Endothelial cell of umbilical vein (primary cell): Measurements from ENCODE around the gene AASDH. TPM values are rescaled to one million over a fixed set of nuclear protein-coding genes. Genes with fewer than 3 reads are reported as not detected.

Experiments
- BruUV-seq: library from RNA; stranded (reverse); fragments of 400-500 nt; replicated peaks from 2 replicates; lab custom pipeline; 2021; lab: Mats Ljungman, UMichigan
- CTCF ChIA-PET: fragments of 300-600, 350-600 bp; sonication (Branson Sonifier 250); formaldehyde crosslinking; loops from one replicate; lab custom pipeline; 2021; ENCODE audit warnings: antibody characterized with exemption, inconsistent platforms; lab: Charles Lee
- POLR2A ChIA-PET: fragments of 300-600, 350-600 bp; sonication (Branson Sonifier 250); formaldehyde crosslinking; loops from one replicate; lab custom pipeline; 2021; ENCODE audit warnings: antibody characterized with exemption, inconsistent platforms; lab: Charles Lee
- DNase-seq: peaks from one replicate; pipeline ENCODE4 v3.0.0-alpha.2; 2011; ENCODE audit warnings: low read depth, low spot score
- FAIRE-seq: peaks from 2 replicates; lab custom pipeline; 2011; peaks lifted over from hg19 to GRCh38; lab: Jason Lieb, UNC
- H2AFZ ChIP-seq: 2 replicates; pipeline ENCODE4 v1.6.0; 2012; ENCODE audit warnings: low read depth, low read length, control low read depth, inconsistent platforms
- H3K27ac ChIP-seq: 2 replicates; pipeline ENCODE4 v1.5.1; 2011; ENCODE audit warnings: low read depth, mild to moderate bottlenecking, control low read depth, low read length, moderate library complexity; ENCODE audit not compliant: insufficient read depth
- H3K27me3 ChIP-seq, 2 experiments: 2 replicates each; pipeline versions ENCODE4 v1.6.0 to v1.6.1; 2011; ENCODE audit warnings: low read length in 2 of 2, mixed read lengths in 1 of 2; ENCODE audit not compliant: control insufficient read depth in 2 of 2, insufficient read depth in 2 of 2
- H3K36me3 ChIP-seq, 2 experiments: 2 replicates in 1 of 2; 3 replicates in 1 of 2; pipeline ENCODE4 v1.5.1; 2011; ENCODE audit warnings: low read length in 2 of 2, mild to moderate bottlenecking in 1 of 2, moderate library complexity in 1 of 2; ENCODE audit not compliant: control insufficient read depth in 2 of 2, insufficient read depth in 2 of 2; ENCODE audit errors: extremely low read depth in 1 of 2
- H3K4me1 ChIP-seq: 3 replicates; pipeline ENCODE4 v1.5.1; 2011; ENCODE audit warnings: mild to moderate bottlenecking, low read length; ENCODE audit not compliant: control insufficient read depth, insufficient read depth; ENCODE audit errors: extremely low read depth
- H3K4me2 ChIP-seq: 2 replicates; pipeline ENCODE4 v1.6.1; 2011; ENCODE audit warnings: low read length, control low read depth, mixed read lengths; ENCODE audit not compliant: insufficient read depth
- H3K4me3 ChIP-seq, 3 experiments: fragments of 200-600 bp in 1 of 3; sonication (generic), shearing (Covaris generic) in 1 of 3; replicated peaks in 1 of 3; 2 replicates each; pipeline ENCODE4 v1.5.1; 2011 to 2016; ENCODE audit warnings: control low read depth in 3 of 3, low read length in 3 of 3, mild to moderate bottlenecking in 2 of 3, inconsistent platforms in 1 of 3, low read depth in 1 of 3, moderate library complexity in 1 of 3; ENCODE audit not compliant: insufficient read depth in 1 of 3
- H3K79me2 ChIP-seq: 2 replicates; pipeline ENCODE4 v1.6.0; 2012; ENCODE audit warnings: low read length, inconsistent platforms; ENCODE audit not compliant: control insufficient read depth, insufficient read depth
- H3K9ac ChIP-seq: replicated peaks from 2 replicates; pipeline ENCODE3; 2011; ENCODE audit warnings: low read length, control low read depth; ENCODE audit not compliant: insufficient read depth; ENCODE audit errors: extremely low read depth
- H3K9me1 ChIP-seq: replicated peaks from 3 replicates; pipeline ENCODE4 v1.6.0; 2011; ENCODE audit warnings: mild to moderate bottlenecking, low read length; ENCODE audit not compliant: control insufficient read depth, insufficient read depth; ENCODE audit errors: extremely low read depth
- H3K9me3 ChIP-seq: replicated peaks from 2 replicates; pipeline ENCODE4 v1.5.1; 2012; ENCODE audit warnings: low read length, inconsistent platforms; ENCODE audit not compliant: control insufficient read depth, insufficient read depth
- H4K20me1 ChIP-seq: replicated peaks from 2 replicates; pipeline ENCODE3; 2011; ENCODE audit warnings: mild to moderate bottlenecking, low read length; ENCODE audit not compliant: control insufficient read depth, insufficient read depth; ENCODE audit errors: extremely low read depth
- GATA2 ChIP-seq: IDR thresholded peaks from 2 replicates; pipeline ENCODE4 v1.7.0; 2011; ENCODE audit warnings: low read depth, mild to moderate bottlenecking, moderate library complexity, mixed read lengths, low read length; ENCODE audit not compliant: insufficient read length, insufficient read depth
- MYC ChIP-seq: IDR thresholded peaks from one replicate; pipeline ENCODE4 v1.6.1; 2011; ENCODE audit warnings: mild to moderate bottlenecking, low read depth, low read length
- POLR2A ChIP-seq: IDR thresholded peaks from 2 replicates; pipeline ENCODE4 v1.6.1; 2012; ENCODE audit warnings: low read depth, mild to moderate bottlenecking, control low read depth, low read length
- POLR2AphosphoS5 ChIP-seq: IDR thresholded peaks from 2 replicates; pipeline ENCODE4 v1.6.1; 2012; ENCODE audit warnings: low read depth, mild to moderate bottlenecking, control low read depth, low read length, moderate library complexity; ENCODE audit not compliant: insufficient read depth
- dilution Hi-C: fragments of 300-500 bp; cut with MboI; formaldehyde crosslinking; loops from one replicate; pipeline ENCODE4 v1.15.0; 2019; ENCODE audit warnings: low sequenced_read_pairs; ENCODE audit not compliant: extremely low pct_ligation_motif_present
- intact Hi-C: fragments of 100-400 bp; cut with micrococcal nuclease; formaldehyde crosslinking; loops from one replicate; pipeline ENCODE4 v1.10.0; 2022
- polyA plus RNA-seq, 4 experiments: library from polyadenylated mRNA; depleted of rRNA in 3 of 4; stranded (reverse) in 3 of 4; unstranded in 1 of 4; fragments of >200 nt; gene quantifications; 2 replicates each; pipeline versions ENCODE4 v1.2.1 to v1.2.3, GENCODE V29; 2011 to 2012; ENCODE audit warnings: missing spikeins in 1 of 4
- total RNA-seq: library from RNA; stranded (reverse); gene quantifications from 2 replicates; pipeline ENCODE4 v1.2.3, GENCODE V29; 2021
- TF ChIP-seq, protein P1 (sequence below): IDR thresholded peaks from 2 replicates; pipeline ENCODE4 v1.6.1; 2011; ENCODE audit not compliant: insufficient read depth, insufficient read length

The AASDH gene
- total and polyA plus RNA-seq, 2 donors (not counting 3 experiments of a cell fraction or from before 2014, with no cell fraction given), result 4.2 to 9.5 TPM

DNA sequence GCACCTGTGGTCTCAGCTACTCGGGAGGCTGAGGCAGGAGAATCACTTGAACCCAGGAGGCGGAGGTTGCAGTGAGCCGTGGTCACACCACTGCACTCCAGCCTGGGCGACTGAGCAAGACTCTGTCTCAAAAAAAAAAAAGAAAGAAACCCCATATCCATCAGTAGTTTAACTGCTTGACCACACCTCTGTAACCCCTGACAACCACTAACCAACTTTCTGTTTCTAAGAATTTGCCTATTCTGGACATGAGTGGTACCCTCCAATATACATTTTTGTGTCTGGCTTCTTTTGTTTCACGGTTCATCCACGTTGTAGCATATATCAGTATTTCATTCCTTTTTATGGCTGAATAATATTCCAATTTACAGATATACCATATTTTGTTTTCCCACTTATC, 39.0 kb upstream of the AASDH start:
- Histone ChIP-seq H3K79me2 (peaks cover 92% of the 10 kb centered on the region), H3K27ac (no peak overlapping the region), H2AFZ (no peak overlapping the region), H4K20me1 (no peaks in the 10 kb centered on the region), H3K4me3 (no peak overlapping the region), H3K9me3 (no peaks in the 10 kb centered on the region), H3K27me3 (no peaks in the 10 kb centered on the region), H3K36me3 (no peaks in the 10 kb centered on the region), H3K9ac (no peak overlapping the region), H3K9me1 (peaks cover 6% of the 10 kb centered on the region), H3K4me2 (no peak overlapping the region), H3K4me1 (peaks cover 6% of the 10 kb centered on the region)
- TF ChIP-seq MYC, result no peak
- TF ChIP-seq POLR2AphosphoS5, result no peak
- POLR2A ChIA-PET, result no interaction called here
- DNase-seq, result no peak
- CTCF ChIA-PET, result interaction anchor here (1.0 to 2.1 kb wide), 7 partner anchors 9 to 411 kb away, joined by 3 to 27 read pairs (median 9); partner anchors contain the start of genes PAICS and PPAT
- dilution Hi-C loops, result no loop called here
- BruUV-seq, result no TSS peak
- no peak for FAIRE-seq
- intact Hi-C loops, result no loop called here

DNA sequence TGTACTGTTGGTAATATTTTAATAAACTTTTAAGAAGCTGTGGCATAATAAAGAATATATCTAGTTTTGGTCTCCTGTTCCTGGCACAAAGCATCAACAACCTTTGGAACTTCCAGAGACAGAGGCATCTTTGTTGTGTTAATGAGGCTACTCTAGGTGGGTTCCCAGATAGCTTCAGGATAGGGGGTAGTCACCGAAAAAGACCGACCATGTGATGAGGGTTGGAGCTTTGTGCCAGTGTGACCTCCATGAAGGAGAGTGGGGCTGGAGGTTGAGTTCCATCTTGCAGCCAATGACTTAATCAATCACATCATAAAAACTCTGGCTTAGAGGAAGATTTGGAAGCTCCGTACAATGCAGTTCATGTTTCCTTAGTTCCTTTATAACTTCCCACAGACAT, 38.2 kb upstream of the AASDH start:
- no peaks in the 10 kb centered on the region for H4K20me1 ChIP-seq
- FAIRE-seq (no peak), DNase-seq (no peak)
- dilution Hi-C loops, result no loop called here
- H3K27me3 ChIP-seq, result no peaks in the 10 kb centered on the region
- H3K9me3 ChIP-seq, result no peaks in the 10 kb centered on the region
- H3K9ac ChIP-seq, result no peak overlapping the region
- H3K79me2 ChIP-seq, result peaks cover 92% of the 10 kb centered on the region
- H2AFZ ChIP-seq, result no peak overlapping the region
- CTCF ChIA-PET, result interaction anchor here (0.7 to 2.1 kb wide), 16 partner anchors 9 to 411 kb away, joined by 3 to 27 read pairs (median 6); partner anchors contain the start of genes AASDH, PAICS and PPAT
- H3K4me1 ChIP-seq, result peaks cover 6% of the 10 kb centered on the region
- no peak overlapping the region for H3K4me3 ChIP-seq
- TF ChIP-seq GATA2 (no peak), POLR2AphosphoS5 (no peak), POLR2A (no peak)
- TF ChIP-seq, protein P1, sequence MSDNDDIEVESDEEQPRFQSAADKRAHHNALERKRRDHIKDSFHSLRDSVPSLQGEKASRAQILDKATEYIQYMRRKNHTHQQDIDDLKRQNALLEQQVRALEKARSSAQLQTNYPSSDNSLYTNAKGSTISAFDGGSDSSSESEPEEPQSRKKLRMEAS, result no peak
- H3K36me3 ChIP-seq, result no peaks in the 10 kb centered on the region
- no peak overlapping the region for H3K4me2 ChIP-seq
- BruUV-seq, result no TSS peak
- peaks cover 6% of the 10 kb centered on the region for H3K9me1 ChIP-seq
- POLR2A ChIA-PET, result interaction anchor here (0.6 kb wide), 1 partner anchor 476 kb away, joined by 5 read pairs; no protein-coding TSS in a partner anchor
- H3K27ac ChIP-seq, result no peak overlapping the region
- intact Hi-C loops, result loop anchor here (1.0 kb wide), 3 partner anchors 10 to 375 kb away; partner anchors contain the start of gene PPAT
